ENCODE measurements around the gene MEOX1.
A peak's percentile ranks its signal among the peaks of the same experiment; 100 is the strongest.

Gene MEOX1

GRCh38 chr17:43679911-43680310 lies 18.2 kb upstream of the MEOX1 start:
- DNase-seq = no peak

GRCh38 chr17:43679401-43679800 lies 17.7 kb upstream of the MEOX1 start:
- no peak for DNase-seq

- no peak for DNase-seq
Observed at GRCh38 chr17:43676471-43676870, 14.7 kb upstream of the MEOX1 start.

- DNase-seq = no peak
Observed at GRCh38 chr17:43674394-43674793, 12.7 kb upstream of the MEOX1 start.

GRCh38 chr17:43673516-43674323 lies 12.0 kb upstream of the MEOX1 start:
- DNase-seq = peak; percentile 57

GRCh38 chr17:43671755-43672519 lies 10.2 kb upstream of the MEOX1 start:
- no peak for DNase-seq

- no peak for DNase-seq
Observed at GRCh38 chr17:43671031-43671692, 9.4 kb upstream of the MEOX1 start.

GRCh38 chr17:43670645-43671030 lies 8.9 kb upstream of the MEOX1 start:
- DNase-seq = no peak

- DNase-seq = peak; percentile 80
Observed at GRCh38 chr17:43669971-43670644, 8.4 kb upstream of the MEOX1 start.

GRCh38 chr17:43667947-43668348 lies 6.2 kb upstream of the MEOX1 start:
- DNase-seq = peak; percentile 37

- no peak for DNase-seq
Observed at GRCh38 chr17:43667506-43667905, 5.8 kb upstream of the MEOX1 start.

GRCh38 chr17:43665937-43666236 lies 4.2 kb upstream of the MEOX1 start:
- DNase-seq = no peak

- no peak for DNase-seq
Observed at GRCh38 chr17:43665084-43665936, 3.6 kb upstream of the MEOX1 start.

GRCh38 chr17:43664096-43664495 lies 2.4 kb upstream of the MEOX1 start:
- DNase-seq = no peak

GRCh38 chr17:43663383-43663782 lies 1.7 kb upstream of the MEOX1 start:
- no peak for DNase-seq

GRCh38 chr17:43662413-43663141 lies 855 bp upstream of the MEOX1 start:
- DNase-seq = no peak

GRCh38 chr17:43660816-43661493 lies 767 bp downstream of the MEOX1 start:
- no peak for DNase-seq

GRCh38 chr17:43659823-43660617 lies 1.7 kb downstream of the MEOX1 start:
- DNase-seq = no peak

- no peak for DNase-seq
Observed at GRCh38 chr17:43658900-43659299, 2.8 kb downstream of the MEOX1 start.

GRCh38 chr17:43655693-43656255 lies 5.9 kb downstream of the MEOX1 start:
- no peak for DNase-seq
